CD14-positive monocyte (primary cell): ENCODE results near the gene KCNJ5. TPM values are rescaled to one million over a fixed set of nuclear protein-coding genes. Genes with fewer than 3 reads are reported as not detected.

Experiments used
- DNase-seq, 3 donors: peaks; one replicate each; pipeline ENCODE4 v3.0.0-alpha.2; 2011 to 2022
- H2AFZ ChIP-seq: 2 replicates; pipeline ENCODE4 v1.6.0; 2012; ENCODE audit warnings: mild to moderate bottlenecking, low read depth, low read length, inconsistent platforms; ENCODE audit not compliant: insufficient read depth, poor library complexity, severe bottlenecking
- H3K27ac ChIP-seq, 2 donors: 1 replicate in 1 of 2; 2 replicates in 1 of 2; pipeline ENCODE4 v1.5.1; 2012 to 2013; ENCODE audit warnings: low read length in 2 of 2, control low read depth in 1 of 2, inconsistent platforms in 1 of 2, low read depth in 1 of 2, mild to moderate bottlenecking in 1 of 2
- H3K27me3 ChIP-seq, 2 donors: one replicate each; pipeline versions ENCODE4 v1.6.0 to v1.6.1; 2011 to 2013; ENCODE audit warnings: low read length in 2 of 2; ENCODE audit not compliant: control insufficient read depth in 2 of 2, insufficient read depth in 2 of 2
- H3K36me3 ChIP-seq, 2 donors: replicated peaks in 1 of 2; 1 replicate in 1 of 2; 2 replicates in 1 of 2; pipeline versions ENCODE4 v1.5.1 to v1.6.1; 2012 to 2013; ENCODE audit warnings: low read length in 2 of 2, control low read depth in 1 of 2, inconsistent platforms in 1 of 2, mild to moderate bottlenecking in 1 of 2; ENCODE audit not compliant: insufficient read depth in 2 of 2, control insufficient read depth in 1 of 2
- H3K4me1 ChIP-seq, 2 donors: 1 replicate in 1 of 2; 2 replicates in 1 of 2; pipeline versions ENCODE4 v1.5.1 to v1.6.1; 2012 to 2013; ENCODE audit warnings: low read length in 2 of 2, control low read depth in 1 of 2, inconsistent platforms in 1 of 2, mild to moderate bottlenecking in 1 of 2, moderate library complexity in 1 of 2; ENCODE audit not compliant: insufficient read depth in 2 of 2, control insufficient read depth in 1 of 2
- H3K4me2 ChIP-seq: replicated peaks from 2 replicates; pipeline ENCODE3; 2012; ENCODE audit warnings: low read length, moderate library complexity, mild to moderate bottlenecking; ENCODE audit not compliant: poor library complexity, severe bottlenecking; ENCODE audit errors: extremely low read depth
- H3K4me3 ChIP-seq, 3 experiments: fragments of 200-600 bp in 1 of 3; sonication (generic) in 1 of 3; replicated peaks in 1 of 3; 1 replicate in 2 of 3; 2 replicates in 1 of 3; pipeline ENCODE4 v1.5.1; 2011 to 2013; ENCODE audit warnings: low read length in 3 of 3, mild to moderate bottlenecking in 3 of 3, control low read depth in 2 of 3, low read depth in 2 of 3, inconsistent platforms in 1 of 3, moderate library complexity in 1 of 3
- H3K79me2 ChIP-seq: 2 replicates; pipeline ENCODE4 v1.6.0; 2012; ENCODE audit warnings: mild to moderate bottlenecking, control low read depth, inconsistent platforms, low read length, moderate library complexity; ENCODE audit not compliant: insufficient read depth
- H3K9ac ChIP-seq: 2 replicates; pipeline ENCODE4 v1.6.0; 2017; ENCODE audit warnings: low read length, mild to moderate bottlenecking; ENCODE audit not compliant: insufficient read depth, poor library complexity, severe bottlenecking
- H3K9me3 ChIP-seq, 2 donors: replicated peaks in 1 of 2; 1 replicate in 1 of 2; 2 replicates in 1 of 2; pipeline versions ENCODE4 v1.5.1 to v1.6.1; 2012 to 2013; ENCODE audit warnings: low read length in 2 of 2, control low read depth in 1 of 2; ENCODE audit not compliant: control insufficient read depth in 1 of 2, insufficient read depth in 1 of 2
- H4K20me1 ChIP-seq: 2 replicates; pipeline ENCODE4 v1.6.0; 2012; ENCODE audit warnings: mild to moderate bottlenecking, low read length, control low read depth, moderate library complexity; ENCODE audit not compliant: insufficient read depth
- H3K27ac Mint-ChIP-seq, 7 donors: one replicate each; pipeline ENCODE4 v1.8.0; 2020; ENCODE audit warnings: mild to moderate bottlenecking in 7 of 7, mixed read lengths in 7 of 7, moderate library complexity in 6 of 7, inconsistent platforms in 2 of 7
- H3K27me3 Mint-ChIP-seq, 3 donors: one replicate each; pipeline ENCODE4 v1.8.0; 2021 to 2022; ENCODE audit warnings: low read depth in 3 of 3, mild to moderate bottlenecking in 3 of 3, mixed read lengths in 3 of 3, moderate library complexity in 3 of 3, inconsistent platforms in 1 of 3
- H3K36me3 Mint-ChIP-seq, 2 donors: one replicate each; pipeline ENCODE4 v1.8.0; 2020; ENCODE audit warnings: mixed read lengths in 2 of 2, inconsistent platforms in 1 of 2, mild to moderate bottlenecking in 1 of 2
- H3K4me1 Mint-ChIP-seq: one replicate; pipeline ENCODE4 v1.8.0; 2020; ENCODE audit warnings: mild to moderate bottlenecking, mixed read lengths
- H3K4me3 Mint-ChIP-seq, 2 donors: one replicate each; pipeline ENCODE4 v1.8.0; 2020; ENCODE audit warnings: mild to moderate bottlenecking in 2 of 2, mixed read lengths in 2 of 2, moderate library complexity in 1 of 2
- H3K9me3 Mint-ChIP-seq, 7 donors: one replicate each; pipeline ENCODE4 v1.8.0; 2020 to 2022; ENCODE audit warnings: mixed read lengths in 7 of 7, mild to moderate bottlenecking in 6 of 7, moderate library complexity in 6 of 7, inconsistent platforms in 2 of 7
- CTCF ChIP-seq: fragments of 200-600 bp; IDR thresholded peaks from one replicate; pipeline ENCODE4 v1.8.0; 2022; ENCODE audit warnings: antibody characterized with exemption, mild to moderate bottlenecking
- WGBS: methylation state at CpG from one replicate; pipeline ENCODE4 v1.1.5; 2013; ENCODE audit warnings: missing lambda C conversion rate; ENCODE audit not compliant: insufficient coverage; 5-methylcytosine and 5-hydroxymethylcytosine counted together
- intact Hi-C, 2 donors: fragments of 100-400 bp; cut with micrococcal nuclease; formaldehyde crosslinking; loops; one replicate each; pipeline versions ENCODE4 v1.15.0 to v1.15.1; 2023
- polyA plus RNA-seq, 3 donors: library from polyadenylated mRNA; depleted of rRNA in 1 of 3; unstranded in 2 of 3; stranded (reverse) in 1 of 3; fragments of 300-500 nt in 2 of 3; fragments of >200 nt in 1 of 3; fragmentation: Illumina TruSeq in 2 of 3; gene quantifications; 1 replicate in 2 of 3; 2 replicates in 1 of 3; pipeline ENCODE4 v1.2.3, GENCODE V29; 2012 to 2021

Gene KCNJ5
- polyA plus RNA-seq, 3 donors, result 0.03 TPM; not detected in 2

- Histone ChIP-seq H3K9ac (no peak overlapping the region), H3K4me2 (no peak overlapping the region), H3K4me3 (no peak overlapping the region), H3K36me3 (no peaks in the 10 kb centered on the region), H3K79me2 (no peaks in the 10 kb centered on the region), H3K9me3 (no peaks in the 10 kb centered on the region), H3K4me1 (no peaks in the 10 kb centered on the region), H3K27me3 (no peaks in the 10 kb centered on the region), H4K20me1 (no peaks in the 10 kb centered on the region), H3K27ac (no peak overlapping the region), H2AFZ (no peak overlapping the region)
- Mint-ChIP-seq H3K36me3 (no peaks in the 10 kb centered on the region), H3K27ac (no peak overlapping the region), H3K27me3 (peaks cover 0 to 7% (median 2%) of the 10 kb centered on the region in 3 donors), H3K9me3 (no peaks in the 10 kb centered on the region), H3K4me3 (no peak overlapping the region), H3K4me1 (peaks cover 5% of the 10 kb centered on the region)
- WGBS, result no CpG with 5 or more reads among the region's 2 CpGs
- DNase-seq, result no peak
- intact Hi-C loops, result no loop called here
- TF ChIP-seq CTCF, result no peak
Observed at GRCh38 chr11:128961645-128962044, 70.5 kb downstream of the KCNJ5 start.

DNA sequence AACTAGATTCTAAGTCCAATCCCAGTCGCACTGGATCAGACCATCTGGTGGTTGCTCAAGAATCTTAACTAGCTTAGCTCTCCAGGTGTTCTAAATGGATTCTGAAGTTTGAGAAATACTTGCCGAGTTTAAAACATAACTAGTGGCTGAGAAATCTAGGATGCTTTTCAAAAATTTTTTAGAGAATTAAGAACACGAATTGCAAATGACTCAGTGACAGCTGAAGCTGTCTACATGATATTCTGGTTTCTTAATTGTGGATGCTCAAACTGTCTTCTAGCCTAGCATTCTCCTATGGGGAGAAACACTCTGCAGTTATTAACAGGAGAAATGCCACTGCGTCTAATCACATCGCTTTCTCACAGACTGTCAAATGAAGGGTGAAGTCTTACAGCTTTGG, 71.7 kb downstream of the KCNJ5 start:
- H3K36me3 ChIP-seq, result no peaks in the 10 kb centered on the region
- Mint-ChIP-seq H3K4me3 (no peak overlapping the region), H3K9me3 (no peaks in the 10 kb centered on the region), H3K27me3 (peaks cover 0 to 4% (median 2%) of the 10 kb centered on the region in 3 donors), H3K36me3 (peaks cover 0 to 4% of the 10 kb centered on the region in 2 donors), H3K4me1 (peaks cover 5% of the 10 kb centered on the region), H3K27ac (no peak overlapping the region)
- no peak overlapping the region for H2AFZ ChIP-seq
- no peak overlapping the region for H3K9ac ChIP-seq
- no peak overlapping the region for H3K4me3 ChIP-seq
- no peak for DNase-seq
- intact Hi-C loops, result no loop called here
- H3K79me2 ChIP-seq, result no peaks in the 10 kb centered on the region
- TF ChIP-seq CTCF, result no peak
- H3K9me3 ChIP-seq, result no peaks in the 10 kb centered on the region
- no peaks in the 10 kb centered on the region for H4K20me1 ChIP-seq
- 95% methylated on average over 4 of the region's 5 CpGs for WGBS
- no peaks in the 10 kb centered on the region for H3K27me3 ChIP-seq
- no peak overlapping the region for H3K27ac ChIP-seq
- no peak overlapping the region for H3K4me2 ChIP-seq
- no peaks in the 10 kb centered on the region for H3K4me1 ChIP-seq
